Ectodermal cell (in vitro differentiated cells): Measurements from ENCODE around the gene TSC22D1.
"Not testable (repeated sequence)": the region's sequence is repeated elsewhere in the genome, so short reads cannot be mapped to it uniquely, and the experiment has no call there.

Experiments used
- H3K27ac ChIP-seq: 2 replicates; pipeline ENCODE4 v1.7.0; 2013; ENCODE audit warnings: mild to moderate bottlenecking, low read depth, low read length; ENCODE audit not compliant: insufficient read depth, poor library complexity, severe bottlenecking
- H3K27me3 ChIP-seq: 2 replicates; pipeline ENCODE4 v1.7.0; 2013; ENCODE audit warnings: mild to moderate bottlenecking, low read length; ENCODE audit not compliant: insufficient read depth, control insufficient read depth, poor library complexity, severe bottlenecking
- H3K36me3 ChIP-seq: one replicate; pipeline ENCODE4 v1.7.0; 2013; ENCODE audit warnings: low read length; ENCODE audit not compliant: control insufficient read depth, insufficient read depth
- H3K4me1 ChIP-seq: one replicate; pipeline ENCODE4 v1.7.0; 2013; ENCODE audit warnings: low read length; ENCODE audit not compliant: control insufficient read depth, insufficient read depth
- H3K4me3 ChIP-seq: 2 replicates; pipeline ENCODE4 v1.7.0; 2013; ENCODE audit warnings: low read depth, low read length, control low read depth; ENCODE audit not compliant: insufficient read depth
- H3K9me3 ChIP-seq: 2 replicates; pipeline ENCODE4 v1.7.0; 2013; ENCODE audit warnings: mild to moderate bottlenecking, low read length, moderate library complexity; ENCODE audit not compliant: control insufficient read depth
- WGBS, 2 experiments: methylation state at CpG; one replicate each; pipeline ENCODE4 v1.1.7; 2013; ENCODE audit warnings: missing lambda C conversion rate in 2 of 2; 5-methylcytosine and 5-hydroxymethylcytosine counted together

Gene TSC22D1

GRCh38 chr13:44458313-44458975 lies 117.7 kb downstream of the TSC22D1 start:
- 94 to 95% methylated on average over 17 of the region's 17 CpGs for WGBS, 2 experiments
- Histone ChIP-seq H3K27ac (no peak overlapping the region), H3K4me1 (no peaks in the 10 kb centered on the region), H3K27me3 (no peaks in the 10 kb centered on the region), H3K9me3 (peaks cover 7% of the 10 kb centered on the region), H3K36me3 (peaks cover 12% of the 10 kb centered on the region), H3K4me3 (no peak overlapping the region)

GRCh38 chr13:44456212-44456611 lies 119.9 kb downstream of the TSC22D1 start:
- WGBS, 2 experiments: 95 to 96% methylated on average over 11 of the region's 11 CpGs
- not testable (repeated sequence) for H3K9me3 ChIP-seq, H3K4me3 ChIP-seq, H3K27me3 ChIP-seq, H3K4me1 ChIP-seq, H3K27ac ChIP-seq
- H3K36me3 ChIP-seq: peaks cover 12% of the 10 kb centered on the region

- H3K4me3 ChIP-seq: no peak overlapping the region
Observed at GRCh38 chr13:44455769-44456168, 120.4 kb downstream of the TSC22D1 start.

GRCh38 chr13:44453881-44454280 lies 122.2 kb downstream of the TSC22D1 start:
- Histone ChIP-seq H3K36me3 (peaks cover 3% of the 10 kb centered on the region), H3K27ac (no peak overlapping the region), H3K27me3 (no peaks in the 10 kb centered on the region), H3K9me3 (no peaks in the 10 kb centered on the region), H3K4me1 (no peaks in the 10 kb centered on the region), H3K4me3 (no peak overlapping the region)
- no CpG with 5 or more reads among the region's 1 CpG for WGBS, 2 experiments

More at GRCh38 chr13:44455769-44456168, 120.4 kb downstream of the TSC22D1 start:
- Histone ChIP-seq H3K4me1 (no peaks in the 10 kb centered on the region), H3K27ac (no peak overlapping the region), H3K36me3 (peaks cover 12% of the 10 kb centered on the region), H3K27me3 (no peaks in the 10 kb centered on the region), H3K9me3 (peaks cover 7% of the 10 kb centered on the region)
- WGBS, 2 experiments: 95 to 97% methylated on average over 7 to 8 of the region's 8 CpGs

- Histone ChIP-seq H3K36me3 (no peaks in the 10 kb centered on the region), H3K27ac (no peak overlapping the region), H3K4me1 (no peaks in the 10 kb centered on the region), H3K27me3 (no peaks in the 10 kb centered on the region), H3K9me3 (no peaks in the 10 kb centered on the region), H3K4me3 (no peak overlapping the region)
- WGBS, 2 experiments: 86 to 93% methylated on average over 2 to 3 of the region's 3 CpGs
Observed at GRCh38 chr13:44453069-44453468, 123.1 kb downstream of the TSC22D1 start.

GRCh38 chr13:44452418-44452817 lies 123.7 kb downstream of the TSC22D1 start:
- WGBS, 2 experiments: 95 to 96% methylated on average over 7 of the region's 7 CpGs
- Histone ChIP-seq H3K27ac (no peak overlapping the region), H3K4me3 (no peak overlapping the region), H3K9me3 (no peaks in the 10 kb centered on the region), H3K4me1 (no peaks in the 10 kb centered on the region), H3K36me3 (no peaks in the 10 kb centered on the region), H3K27me3 (no peaks in the 10 kb centered on the region)

- no peaks in the 10 kb centered on the region for H3K27me3 ChIP-seq
- no peaks in the 10 kb centered on the region for H3K4me1 ChIP-seq
- 89 to 92% methylated on average over 7 of the region's 7 CpGs for WGBS, 2 experiments
- H3K36me3 ChIP-seq: no peaks in the 10 kb centered on the region
- no peak overlapping the region for H3K27ac ChIP-seq
- H3K4me3 ChIP-seq: no peak overlapping the region
- no peaks in the 10 kb centered on the region for H3K9me3 ChIP-seq
Observed at GRCh38 chr13:44451651-44452050, 124.5 kb downstream of the TSC22D1 start.

- Histone ChIP-seq H3K9me3 (no peaks in the 10 kb centered on the region), H3K36me3 (no peaks in the 10 kb centered on the region), H3K4me1 (no peaks in the 10 kb centered on the region), H3K27ac (no peak overlapping the region), H3K4me3 (no peak overlapping the region), H3K27me3 (no peaks in the 10 kb centered on the region)
- 94% methylated on average over 12 of the region's 12 CpGs for WGBS, 2 experiments
Observed at GRCh38 chr13:44451126-44451525, 125.0 kb downstream of the TSC22D1 start.

GRCh38 chr13:44449999-44450821 lies 125.9 kb downstream of the TSC22D1 start:
- 93 to 95% methylated on average over 3 of the region's 3 CpGs for WGBS, 2 experiments
- no peak overlapping the region for H3K27ac ChIP-seq

GRCh38 chr13:44448875-44449274 lies 127.3 kb downstream of the TSC22D1 start:
- Histone ChIP-seq H3K36me3 (no peaks in the 10 kb centered on the region), H3K27me3 (no peaks in the 10 kb centered on the region), H3K9me3 (no peaks in the 10 kb centered on the region), H3K27ac (no peak overlapping the region), H3K4me3 (no peak overlapping the region), H3K4me1 (no peaks in the 10 kb centered on the region)
- 71 to 75% methylated on average over 3 of the region's 3 CpGs for WGBS, 2 experiments

More at GRCh38 chr13:44449999-44450821, 125.9 kb downstream of the TSC22D1 start:
- Histone ChIP-seq H3K4me3 (no peak overlapping the region), H3K9me3 (no peaks in the 10 kb centered on the region), H3K27me3 (no peaks in the 10 kb centered on the region), H3K4me1 (no peaks in the 10 kb centered on the region), H3K36me3 (no peaks in the 10 kb centered on the region)
